ENCODE measurements around the gene CTNNB1.

DNA sequence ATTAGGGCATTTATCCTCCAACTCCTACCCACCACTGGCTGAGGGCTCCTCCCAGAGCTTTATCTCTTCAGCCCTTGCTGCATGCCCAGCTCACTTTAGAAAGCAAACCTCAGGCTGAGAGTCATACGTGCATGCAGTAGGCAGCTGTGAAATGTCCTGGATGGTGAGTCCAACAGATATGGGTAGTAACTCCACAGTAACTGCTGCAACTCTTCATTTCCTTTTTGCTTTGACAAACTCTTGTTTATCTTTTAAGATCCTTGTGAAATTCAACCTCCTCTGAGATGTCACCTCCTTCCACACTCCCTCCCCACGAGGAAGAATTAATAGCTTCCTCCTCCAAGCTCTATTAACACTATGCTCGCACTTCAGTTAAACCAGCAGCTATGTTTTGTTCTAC is 35.9 kb upstream of the CTNNB1 start:
- TF ChIP-seq, protein P1, sequence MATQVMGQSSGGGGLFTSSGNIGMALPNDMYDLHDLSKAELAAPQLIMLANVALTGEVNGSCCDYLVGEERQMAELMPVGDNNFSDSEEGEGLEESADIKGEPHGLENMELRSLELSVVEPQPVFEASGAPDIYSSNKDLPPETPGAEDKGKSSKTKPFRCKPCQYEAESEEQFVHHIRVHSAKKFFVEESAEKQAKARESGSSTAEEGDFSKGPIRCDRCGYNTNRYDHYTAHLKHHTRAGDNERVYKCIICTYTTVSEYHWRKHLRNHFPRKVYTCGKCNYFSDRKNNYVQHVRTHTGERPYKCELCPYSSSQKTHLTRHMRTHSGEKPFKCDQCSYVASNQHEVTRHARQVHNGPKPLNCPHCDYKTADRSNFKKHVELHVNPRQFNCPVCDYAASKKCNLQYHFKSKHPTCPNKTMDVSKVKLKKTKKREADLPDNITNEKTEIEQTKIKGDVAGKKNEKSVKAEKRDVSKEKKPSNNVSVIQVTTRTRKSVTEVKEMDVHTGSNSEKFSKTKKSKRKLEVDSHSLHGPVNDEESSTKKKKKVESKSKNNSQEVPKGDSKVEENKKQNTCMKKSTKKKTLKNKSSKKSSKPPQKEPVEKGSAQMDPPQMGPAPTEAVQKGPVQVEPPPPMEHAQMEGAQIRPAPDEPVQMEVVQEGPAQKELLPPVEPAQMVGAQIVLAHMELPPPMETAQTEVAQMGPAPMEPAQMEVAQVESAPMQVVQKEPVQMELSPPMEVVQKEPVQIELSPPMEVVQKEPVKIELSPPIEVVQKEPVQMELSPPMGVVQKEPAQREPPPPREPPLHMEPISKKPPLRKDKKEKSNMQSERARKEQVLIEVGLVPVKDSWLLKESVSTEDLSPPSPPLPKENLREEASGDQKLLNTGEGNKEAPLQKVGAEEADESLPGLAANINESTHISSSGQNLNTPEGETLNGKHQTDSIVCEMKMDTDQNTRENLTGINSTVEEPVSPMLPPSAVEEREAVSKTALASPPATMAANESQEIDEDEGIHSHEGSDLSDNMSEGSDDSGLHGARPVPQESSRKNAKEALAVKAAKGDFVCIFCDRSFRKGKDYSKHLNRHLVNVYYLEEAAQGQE (IDR thresholded peaks at IDR 0.05; ENCODE audit: insufficient read depth in 1 of 2, low read depth in 2 of 2, low read length in 1 of 2): no peak
- TF ChIP-seq, protein P2, sequence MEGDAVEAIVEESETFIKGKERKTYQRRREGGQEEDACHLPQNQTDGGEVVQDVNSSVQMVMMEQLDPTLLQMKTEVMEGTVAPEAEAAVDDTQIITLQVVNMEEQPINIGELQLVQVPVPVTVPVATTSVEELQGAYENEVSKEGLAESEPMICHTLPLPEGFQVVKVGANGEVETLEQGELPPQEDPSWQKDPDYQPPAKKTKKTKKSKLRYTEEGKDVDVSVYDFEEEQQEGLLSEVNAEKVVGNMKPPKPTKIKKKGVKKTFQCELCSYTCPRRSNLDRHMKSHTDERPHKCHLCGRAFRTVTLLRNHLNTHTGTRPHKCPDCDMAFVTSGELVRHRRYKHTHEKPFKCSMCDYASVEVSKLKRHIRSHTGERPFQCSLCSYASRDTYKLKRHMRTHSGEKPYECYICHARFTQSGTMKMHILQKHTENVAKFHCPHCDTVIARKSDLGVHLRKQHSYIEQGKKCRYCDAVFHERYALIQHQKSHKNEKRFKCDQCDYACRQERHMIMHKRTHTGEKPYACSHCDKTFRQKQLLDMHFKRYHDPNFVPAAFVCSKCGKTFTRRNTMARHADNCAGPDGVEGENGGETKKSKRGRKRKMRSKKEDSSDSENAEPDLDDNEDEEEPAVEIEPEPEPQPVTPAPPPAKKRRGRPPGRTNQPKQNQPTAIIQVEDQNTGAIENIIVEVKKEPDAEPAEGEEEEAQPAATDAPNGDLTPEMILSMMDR (IDR thresholded peaks at IDR 0.05): no peak
- TF ChIP-seq TCF7L2 (IDR thresholded peaks at IDR 0.05; ENCODE audit: low read depth, low read length): no peak
